GM19438 (cell line): ENCODE measurements around the gene FGFR3.

Experiments
- ATAC-seq: cut with Tn5 transposase; IDR thresholded peaks from one replicate; pipeline ENCODE4 v1.9.1; 2021; ENCODE audit warnings: low read depth; ENCODE audit not compliant: unreplicated experiment

FGFR3 gene

GRCh38 chr4:1768367-1769034, 24.6 kb upstream of the FGFR3 start:
- no peak for ATAC-seq

- ATAC-seq = no peak
These were observed 23.4 kb upstream of the FGFR3 start for GRCh38 chr4:1769692-1770091.

- no peak for ATAC-seq
These were observed 22.8 kb upstream of the FGFR3 start for GRCh38 chr4:1770245-1770644.

GRCh38 chr4:1770791-1771231, 22.3 kb upstream of the FGFR3 start:
- ATAC-seq = no peak

- ATAC-seq = no peak
These were observed 21.4 kb upstream of the FGFR3 start for GRCh38 chr4:1771555-1772305.

GRCh38 chr4:1772853-1773538, 20.1 kb upstream of the FGFR3 start:
- ATAC-seq = no peak

- no peak for ATAC-seq
These were observed 19.3 kb upstream of the FGFR3 start for GRCh38 chr4:1773754-1774153.

GRCh38 chr4:1775731-1776500, 17.2 kb upstream of the FGFR3 start:
- no peak for ATAC-seq

- ATAC-seq = no peak
These were observed 16.5 kb upstream of the FGFR3 start for GRCh38 chr4:1776521-1777161.

GRCh38 chr4:1777822-1778641, 15.1 kb upstream of the FGFR3 start:
- ATAC-seq = no peak

GRCh38 chr4:1778642-1779392, 14.3 kb upstream of the FGFR3 start:
- no peak for ATAC-seq

GRCh38 chr4:1779588-1780382, 13.3 kb upstream of the FGFR3 start:
- no peak for ATAC-seq

GRCh38 chr4:1780435-1780834, 12.7 kb upstream of the FGFR3 start:
- no peak for ATAC-seq

GRCh38 chr4:1783015-1783414, 10.1 kb upstream of the FGFR3 start:
- ATAC-seq = no peak

GRCh38 chr4:1783970-1784369, 9.1 kb upstream of the FGFR3 start:
- no peak for ATAC-seq

GRCh38 chr4:1784395-1784788, 8.7 kb upstream of the FGFR3 start:
- no peak for ATAC-seq

- no peak for ATAC-seq
These were observed 8.1 kb upstream of the FGFR3 start for GRCh38 chr4:1784789-1785591.
